ENCODE results near the gene TPPP3.

Gene TPPP3

GRCh38 chr16:67430977-67431774 lies 37.9 kb upstream of the TPPP3 start, which contains the start of gene HSD11B2:
HSD11B2 (plus strand) TSS chr16:67431121; CDS start chr16:67431249, 128 bp downstream.
- peak within 1 kb of the TSS; percentile 33 for H3K4me3 ChIP-seq (ENCODE audit: low read depth, low read length)
- TF ChIP-seq CTCF (IDR thresholded peaks at IDR 0.05; ENCODE audit: low read depth, low read length): no peak

GRCh38 chr16:67430504-67430976 lies 37.2 kb upstream of the TPPP3 start:
- peak overlapping the region; percentile 33; the same call in 1 of the 2 replicates for H3K4me3 ChIP-seq (ENCODE audit: low read depth, low read length)
- TF ChIP-seq CTCF (IDR thresholded peaks at IDR 0.05; ENCODE audit: low read depth, low read length): no peak

- TF ChIP-seq CTCF (IDR thresholded peaks at IDR 0.05; ENCODE audit: low read depth, low read length): no peak
- peak overlapping the region; percentile 33; the same call in 1 of the 2 replicates for H3K4me3 ChIP-seq (ENCODE audit: low read depth, low read length)
Measured at GRCh38 chr16:67429799-67430503, 36.7 kb upstream of the TPPP3 start.

DNA sequence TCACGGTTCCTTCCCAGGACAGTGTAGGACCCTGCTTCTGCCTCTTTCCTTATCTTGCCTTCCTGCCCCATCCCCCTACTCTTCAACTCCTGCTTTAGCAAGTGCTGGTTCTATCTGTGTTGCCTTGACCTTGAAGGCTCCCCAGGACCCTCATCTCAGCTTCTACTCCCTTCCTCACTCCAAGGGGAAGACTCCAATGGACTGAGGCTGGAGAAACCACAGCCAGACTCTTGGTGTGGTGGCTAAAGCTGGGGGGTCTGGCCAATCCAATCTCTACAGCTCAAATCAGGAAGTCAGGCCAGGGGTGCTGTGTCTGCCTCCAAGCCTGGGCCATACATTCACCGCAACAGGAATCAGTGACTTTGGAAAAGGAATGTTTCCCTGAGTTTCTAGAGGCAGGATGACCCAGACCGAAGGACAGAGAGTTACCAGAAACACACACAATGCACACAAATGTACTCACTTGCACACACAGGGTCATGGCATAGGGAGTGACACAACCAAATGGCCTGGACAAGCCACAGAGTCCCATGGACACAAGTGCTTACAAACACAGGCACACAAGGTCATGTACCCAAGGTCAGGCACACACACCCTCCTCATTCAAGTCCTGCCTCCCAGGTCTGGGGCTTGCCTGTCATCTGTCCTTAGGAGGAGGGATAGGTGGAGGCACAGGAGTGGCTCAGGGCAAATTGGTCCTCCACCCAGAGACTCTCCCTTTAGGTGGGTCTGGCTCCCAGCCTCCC lies 35.9 kb upstream of the TPPP3 start:
- TF ChIP-seq CTCF (IDR thresholded peaks at IDR 0.05; ENCODE audit: low read depth, low read length): no peak
- H3K4me3 ChIP-seq (ENCODE audit: low read depth, low read length): no peak overlapping the region

- no peak overlapping the region for H3K4me3 ChIP-seq (ENCODE audit: low read depth, low read length)
- peak; percentile 89 for TF ChIP-seq CTCF (IDR thresholded peaks at IDR 0.05; ENCODE audit: low read depth, low read length)
Measured at GRCh38 chr16:67428146-67428731, 34.9 kb upstream of the TPPP3 start.

GRCh38 chr16:67426950-67427349 lies 33.7 kb upstream of the TPPP3 start:
- TF ChIP-seq CTCF (IDR thresholded peaks at IDR 0.05; ENCODE audit: low read depth, low read length): no peak

More at GRCh38 chr16:67426950-67427349, 33.7 kb upstream of the TPPP3 start:
- no peak overlapping the region for H3K4me3 ChIP-seq (ENCODE audit: low read depth, low read length)
